Stimulated activated CD8-positive, alpha-beta memory T cell treated with anti-CD3 and anti-CD28 coated beads, Interleukin-7, amount 100 ng/mL, for 4 hours (primary cell): ENCODE results near the gene PRKN.

Source experiments
- DNase-seq, 2 donors: peaks; one replicate each; pipeline ENCODE4 v3.0.0-alpha.2; 2020; ENCODE audit warnings: low read depth in 2 of 2

PRKN gene

DNA sequence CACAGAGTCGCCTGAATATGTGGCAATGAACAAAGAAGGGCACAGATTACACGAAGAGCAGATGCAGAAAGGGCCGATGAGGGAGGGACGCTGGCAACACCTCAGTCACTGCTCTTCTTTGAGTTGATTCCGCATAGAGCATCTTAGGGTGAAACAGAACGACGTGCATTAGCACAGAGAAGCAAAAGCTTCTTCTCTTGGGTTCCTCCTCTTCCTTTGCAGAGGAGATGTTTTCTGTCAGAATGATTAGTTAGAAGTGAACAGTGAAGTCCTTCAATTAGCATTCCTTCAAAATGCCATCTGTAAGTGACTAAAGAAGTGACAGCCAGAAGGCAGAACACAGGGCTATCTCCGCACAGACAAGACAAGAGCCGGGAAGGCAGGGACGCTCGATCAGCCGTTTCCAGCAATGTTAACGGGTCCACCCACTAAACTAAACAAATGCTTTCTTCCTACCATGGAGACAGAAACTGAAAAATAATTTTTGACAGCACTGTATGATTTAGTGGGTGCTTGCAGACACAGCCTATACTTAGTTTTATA lies 1233.9 kb downstream of the PRKN start:
- DNase-seq: no peak

DNA sequence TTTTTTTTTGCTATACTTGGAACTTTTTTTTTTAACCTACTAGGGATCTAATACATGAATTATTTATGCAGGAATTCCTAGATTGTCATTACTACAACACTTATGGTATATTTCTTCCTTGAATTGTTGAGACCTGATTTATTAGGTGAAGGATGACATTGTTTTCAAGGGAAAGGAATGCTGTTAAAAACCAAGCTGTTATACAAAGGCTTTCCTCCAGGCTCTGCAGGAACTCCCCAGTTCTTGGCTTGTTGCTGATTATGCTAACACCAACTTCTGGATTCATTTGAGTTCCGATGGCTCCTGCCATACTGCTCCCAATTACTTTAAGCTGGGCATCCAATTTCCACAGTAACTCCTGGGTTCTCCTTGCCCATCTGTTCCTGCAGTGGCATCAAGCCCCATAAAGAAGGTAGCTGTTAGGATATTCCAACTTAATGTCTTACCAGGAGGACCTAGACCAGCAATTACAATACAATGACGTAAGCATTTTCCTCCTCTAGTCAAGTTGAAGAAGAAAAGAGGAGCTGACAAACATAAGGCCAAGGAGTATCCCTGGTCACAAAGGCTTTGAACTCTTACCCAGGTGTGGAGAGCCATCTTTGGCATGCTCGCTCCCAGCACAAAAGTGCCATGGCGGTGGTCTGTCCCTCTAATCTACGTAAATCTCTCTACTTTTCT lies 1237.8 kb downstream of the PRKN start:
- no peak for DNase-seq

DNA sequence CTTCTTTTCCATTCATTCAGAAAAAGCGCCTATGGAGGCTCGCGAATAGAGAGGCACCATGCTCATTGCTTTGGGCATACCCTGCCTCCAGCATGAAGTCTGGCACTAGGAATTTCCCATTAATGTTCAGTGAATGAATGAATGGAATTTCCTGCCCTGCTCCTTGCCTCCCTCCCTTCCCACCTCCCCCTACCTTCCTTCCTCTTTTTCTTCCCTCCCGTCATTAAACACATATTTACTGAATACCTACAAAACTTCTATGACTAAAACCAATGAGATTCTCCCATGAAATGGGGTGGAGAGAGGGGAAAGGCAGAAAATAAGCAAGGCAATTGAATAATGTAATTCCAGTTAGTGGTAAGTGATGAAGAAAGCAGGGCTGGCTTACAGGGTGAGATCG lies 1239.9 kb downstream of the PRKN start:
- DNase-seq: no peak

DNA sequence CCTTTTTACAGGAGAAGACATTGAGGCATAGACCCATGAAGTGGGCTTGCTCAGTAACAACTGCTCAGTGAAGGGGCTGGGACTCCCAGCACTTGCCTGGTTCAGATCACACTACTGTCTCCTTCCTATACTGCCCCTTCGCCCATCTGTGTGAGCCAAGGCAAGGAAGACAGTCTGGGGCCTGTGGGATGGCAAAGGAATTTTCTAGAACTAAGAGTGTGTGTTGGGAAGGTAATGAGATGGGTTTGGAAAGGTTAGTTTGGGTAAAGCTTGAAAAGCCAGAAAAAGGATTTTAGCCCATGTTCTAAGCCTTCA lies 1240.4 kb downstream of the PRKN start:
- no peak for DNase-seq

DNA sequence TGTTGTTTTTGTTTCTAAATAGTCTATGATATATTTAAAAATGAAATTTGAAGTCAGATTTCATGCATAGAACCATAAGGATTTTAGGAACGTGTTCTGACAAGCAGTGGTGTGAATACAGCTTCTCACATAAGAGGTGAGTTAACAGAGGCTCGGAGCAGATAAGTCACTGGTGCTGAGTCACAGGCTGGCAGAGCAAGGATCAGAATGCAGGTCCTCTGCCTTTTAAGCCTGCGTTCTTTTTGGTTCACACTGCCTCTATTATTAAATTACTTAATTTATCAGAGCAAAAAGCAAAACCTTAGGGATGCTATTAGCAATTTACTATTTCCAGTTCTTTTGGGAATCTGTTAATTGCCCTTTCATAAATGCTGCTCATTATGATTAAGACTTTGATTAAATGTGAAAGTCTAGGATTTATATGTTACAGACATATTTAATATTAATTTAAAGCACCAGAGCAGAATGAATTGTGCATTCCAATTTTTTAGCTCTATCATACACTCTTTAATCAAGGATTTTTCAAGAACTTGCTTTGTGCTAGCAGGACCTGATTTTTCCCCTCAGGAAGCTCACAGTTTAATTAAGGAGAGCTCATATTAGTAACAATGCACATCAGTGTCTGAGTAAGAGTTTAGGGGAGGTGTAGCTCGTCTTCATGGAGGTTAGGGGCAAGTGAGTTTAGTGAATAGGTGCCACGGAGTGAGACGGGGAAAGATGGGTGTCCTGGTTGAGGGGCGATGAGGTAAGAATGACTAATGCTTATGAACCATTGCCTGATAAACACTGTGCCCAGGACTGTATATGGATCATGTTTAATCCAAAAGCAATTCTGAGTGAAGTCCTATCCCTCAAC lies 1241.0 kb downstream of the PRKN start:
- no peak for DNase-seq

DNA sequence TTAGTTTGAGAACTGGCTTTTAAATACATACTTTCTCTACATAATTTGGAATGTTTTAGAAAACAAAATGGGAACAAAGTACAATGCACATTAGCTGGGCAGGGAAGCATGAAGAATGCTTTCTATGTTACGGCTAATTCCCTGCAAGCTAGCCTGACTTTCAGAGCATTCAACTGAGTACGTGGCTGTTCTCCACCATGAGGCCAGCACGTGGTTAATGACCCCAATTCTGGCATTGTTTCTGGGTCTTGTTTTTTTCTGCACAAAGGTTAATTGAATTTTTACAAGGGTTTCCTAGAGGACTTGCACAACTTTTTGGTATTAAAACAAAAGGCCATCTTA lies 1245.1 kb downstream of the PRKN start:
- DNase-seq: no peak

DNA sequence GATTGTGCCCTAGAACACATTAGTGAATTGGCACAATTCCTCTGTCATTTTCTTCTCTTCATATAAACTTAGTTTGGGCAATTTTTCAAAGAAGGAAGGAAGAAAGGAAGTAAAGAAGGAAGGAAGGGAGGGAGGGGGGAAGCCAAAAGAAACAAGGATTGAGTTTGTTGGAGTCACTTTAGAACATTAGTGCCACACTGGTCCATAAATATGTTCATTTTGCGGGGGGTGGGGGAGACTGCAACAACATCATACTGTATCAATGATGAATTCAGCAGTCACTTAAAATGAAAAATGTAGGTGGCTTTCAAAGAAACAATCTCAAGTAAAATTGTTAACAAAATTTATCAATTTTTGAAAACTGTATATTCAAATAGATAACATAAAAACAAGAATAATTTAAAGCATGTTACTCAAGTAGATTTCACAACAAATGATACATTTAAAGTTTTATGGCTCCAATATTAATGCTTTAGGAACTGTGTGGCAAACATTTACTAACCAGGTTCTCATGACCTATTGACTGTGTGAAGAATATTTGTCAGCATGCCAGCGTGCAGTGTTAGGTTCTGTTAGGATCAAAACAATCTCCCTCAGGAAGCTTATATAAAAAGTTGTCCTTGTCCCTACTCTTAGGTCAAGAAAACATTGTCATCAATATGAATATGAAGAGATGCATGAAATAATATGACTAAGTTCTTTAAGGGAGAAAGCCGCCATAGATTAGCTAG lies 1245.6 kb downstream of the PRKN start:
- no peak for DNase-seq

DNA sequence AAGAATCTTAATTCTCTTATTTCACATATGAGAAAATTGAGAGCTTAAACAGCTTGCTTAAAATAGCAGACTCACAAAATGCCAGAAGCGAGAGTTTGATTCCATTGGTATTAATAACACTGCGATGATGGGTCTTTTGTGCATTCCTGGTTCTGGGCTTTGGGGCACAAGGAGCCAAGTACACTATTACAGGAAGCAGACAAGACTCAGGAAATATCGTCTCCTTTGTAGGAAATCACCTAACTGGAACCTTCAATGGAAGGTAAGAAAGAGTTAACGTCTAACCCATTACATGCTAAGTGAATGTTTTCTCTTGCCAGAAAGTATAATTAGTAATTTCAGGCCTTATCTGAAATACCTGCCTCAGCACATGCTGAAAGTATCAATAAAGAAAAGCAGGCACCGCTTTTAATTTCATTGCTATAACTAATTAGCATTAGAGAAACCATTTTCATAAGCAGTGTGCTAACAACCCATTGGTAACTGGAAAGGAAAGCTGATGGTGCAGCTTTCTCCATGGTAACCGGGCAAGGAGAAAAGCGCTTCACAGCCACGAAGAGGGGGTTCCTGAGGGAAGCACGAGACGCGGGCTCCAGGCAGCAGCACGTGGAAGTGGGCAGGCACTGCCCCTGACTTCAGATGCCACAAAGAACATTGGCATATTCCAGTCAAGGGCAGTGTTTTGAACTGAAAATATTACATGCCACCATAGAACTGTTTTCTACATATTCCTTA lies 1247.0 kb downstream of the PRKN start:
- no peak for DNase-seq

DNA sequence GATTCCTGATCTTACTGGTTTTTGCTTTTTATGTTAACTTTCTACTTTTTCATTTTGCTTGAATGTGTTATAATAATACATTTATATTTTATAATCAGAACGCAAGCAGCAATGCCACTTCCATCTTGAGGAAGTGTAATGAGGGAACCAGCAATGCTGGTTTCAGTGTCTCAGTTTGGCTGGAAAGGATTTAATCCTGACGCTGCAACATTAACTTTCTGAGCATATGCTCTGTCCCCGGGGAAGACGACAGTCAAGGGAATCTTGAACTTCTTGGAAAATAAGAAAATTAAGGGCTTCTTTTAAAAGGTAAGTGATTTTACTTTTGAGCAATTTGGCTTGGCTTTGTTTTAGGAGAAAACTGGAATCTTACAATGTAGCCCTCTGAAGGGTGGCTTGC lies 1248.2 kb downstream of the PRKN start:
- DNase-seq: no peak

DNA sequence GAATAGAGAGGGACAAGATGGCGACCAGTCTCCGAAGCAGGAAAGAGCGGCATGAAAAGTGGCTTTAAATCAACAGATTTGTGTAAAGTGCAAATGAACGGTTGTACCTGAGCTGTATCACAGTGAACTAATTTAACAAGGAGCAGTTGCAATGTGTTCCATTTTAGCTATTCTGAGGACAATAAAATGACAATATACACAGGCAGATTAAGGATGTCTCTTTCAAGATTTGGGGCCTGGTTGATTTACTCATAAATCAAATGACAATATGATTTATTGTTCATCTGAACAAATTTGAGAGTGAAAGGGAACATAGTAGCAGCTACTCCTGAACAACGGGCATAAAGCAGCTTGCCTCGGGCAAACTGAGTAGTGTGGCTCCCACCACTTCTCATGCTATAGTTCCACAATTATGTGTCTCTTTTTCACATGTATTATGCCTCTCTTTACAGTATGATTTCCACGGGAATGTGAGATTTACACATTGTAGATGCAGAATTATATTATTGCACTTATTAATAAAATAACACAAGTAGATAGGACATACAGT lies 1249.6 kb downstream of the PRKN start:
- no peak for DNase-seq

DNA sequence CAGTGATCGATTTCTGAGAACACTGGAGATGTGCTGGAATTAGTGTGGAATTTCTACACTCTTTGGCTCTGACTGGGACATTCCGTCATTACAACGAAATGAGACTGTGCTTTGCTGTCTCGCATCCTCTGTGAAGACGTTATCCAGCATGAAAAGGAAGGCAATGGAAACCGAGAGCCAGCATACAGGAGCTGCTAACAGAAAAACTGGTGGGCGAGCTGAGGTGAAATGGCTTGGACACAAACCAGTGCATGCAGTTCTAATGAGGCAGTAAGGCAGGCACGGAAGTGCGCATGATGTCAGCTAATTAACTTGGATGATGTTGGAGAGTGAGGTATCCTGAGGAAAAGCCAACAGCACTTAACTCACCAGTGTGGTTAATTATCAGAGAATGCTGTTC lies 1250.9 kb downstream of the PRKN start:
- no peak for DNase-seq

DNA sequence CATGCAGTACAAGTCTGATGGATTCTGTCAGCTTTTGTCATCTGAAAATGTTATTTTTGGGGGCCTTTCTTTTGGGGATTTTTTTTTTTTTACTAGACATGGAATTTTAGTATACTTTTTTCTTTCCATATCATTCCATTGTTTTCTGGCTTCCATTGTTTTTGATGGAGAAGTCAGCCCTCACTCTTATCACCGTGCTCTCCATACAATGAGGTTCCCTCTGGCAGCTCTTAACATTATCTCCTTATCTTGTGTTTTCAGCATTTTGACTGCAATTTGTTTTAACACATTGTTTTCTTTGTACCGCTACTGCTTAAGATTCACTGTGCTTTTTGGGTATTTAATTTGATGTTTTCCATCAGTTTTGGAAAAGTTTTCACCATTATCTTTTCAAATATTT lies 1262.2 kb downstream of the PRKN start:
- no peak for DNase-seq

DNA sequence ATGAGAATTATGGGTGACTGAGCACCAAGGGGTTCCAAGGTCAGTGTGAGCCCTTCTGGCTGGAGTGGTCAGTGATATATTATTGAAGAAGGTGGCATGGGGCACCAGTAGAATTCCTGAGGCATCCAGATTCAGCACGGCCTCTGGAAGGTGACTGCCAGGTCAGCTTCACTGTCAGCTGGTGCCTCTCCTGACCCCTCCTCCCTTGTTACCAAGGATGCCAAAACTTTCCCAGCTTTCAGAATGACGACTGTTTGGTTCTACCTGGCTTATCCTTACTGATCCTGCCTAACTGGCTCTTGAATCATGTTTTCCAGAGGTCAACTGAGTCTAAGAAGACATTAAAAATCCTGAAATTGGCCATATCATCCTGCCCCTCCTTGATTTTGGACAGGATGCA lies 1264.5 kb downstream of the PRKN start:
- no peak for DNase-seq

DNA sequence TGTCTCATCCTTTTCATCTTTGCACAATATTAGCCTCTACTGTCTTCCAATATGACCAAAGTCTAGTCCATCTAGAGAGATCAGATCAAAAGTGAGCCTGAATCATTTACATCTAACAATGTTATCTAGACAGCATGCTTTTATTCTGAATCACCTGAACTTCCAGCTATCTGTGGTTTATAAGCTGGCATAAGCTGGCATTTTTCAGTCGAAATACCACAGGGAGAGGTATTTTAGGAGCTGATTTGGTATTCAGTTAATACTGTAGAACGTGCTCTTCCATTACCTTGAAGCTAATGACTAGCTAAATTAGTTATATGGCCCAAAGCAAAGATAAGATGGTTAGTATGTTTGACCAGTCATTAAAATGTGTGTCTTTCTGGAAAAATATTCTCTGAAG lies 1265.4 kb downstream of the PRKN start:
- DNase-seq: no peak

DNA sequence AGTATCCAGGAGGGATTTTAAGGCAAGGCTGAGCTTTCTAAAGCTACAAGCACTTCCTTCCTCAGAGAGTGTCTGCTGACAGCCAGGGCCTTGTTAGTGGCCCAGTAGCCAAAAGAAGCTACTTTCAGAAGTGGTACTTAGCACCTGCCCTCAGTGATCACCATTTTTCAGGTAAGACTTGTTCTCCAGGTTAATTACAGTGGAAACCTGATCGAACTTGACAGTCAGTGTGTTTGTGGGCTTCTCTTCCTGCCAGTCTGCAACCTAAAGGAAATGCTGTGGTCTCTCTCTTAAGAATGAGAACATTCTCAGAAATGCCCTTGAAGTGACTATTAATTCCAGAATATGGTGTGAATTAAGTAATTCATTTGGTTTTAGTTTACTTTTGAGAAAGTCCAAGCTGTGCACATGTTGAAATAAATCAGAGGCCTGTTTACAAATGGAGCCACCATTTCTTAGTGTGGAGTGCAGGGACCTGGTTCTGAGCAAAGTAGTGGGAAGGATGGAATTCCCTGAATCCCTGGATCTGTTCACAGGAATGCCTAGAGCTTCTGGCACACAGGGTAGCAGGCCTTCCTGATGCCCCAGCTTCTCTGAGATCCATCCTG lies 1268.5 kb downstream of the PRKN start:
- DNase-seq: no peak

DNA sequence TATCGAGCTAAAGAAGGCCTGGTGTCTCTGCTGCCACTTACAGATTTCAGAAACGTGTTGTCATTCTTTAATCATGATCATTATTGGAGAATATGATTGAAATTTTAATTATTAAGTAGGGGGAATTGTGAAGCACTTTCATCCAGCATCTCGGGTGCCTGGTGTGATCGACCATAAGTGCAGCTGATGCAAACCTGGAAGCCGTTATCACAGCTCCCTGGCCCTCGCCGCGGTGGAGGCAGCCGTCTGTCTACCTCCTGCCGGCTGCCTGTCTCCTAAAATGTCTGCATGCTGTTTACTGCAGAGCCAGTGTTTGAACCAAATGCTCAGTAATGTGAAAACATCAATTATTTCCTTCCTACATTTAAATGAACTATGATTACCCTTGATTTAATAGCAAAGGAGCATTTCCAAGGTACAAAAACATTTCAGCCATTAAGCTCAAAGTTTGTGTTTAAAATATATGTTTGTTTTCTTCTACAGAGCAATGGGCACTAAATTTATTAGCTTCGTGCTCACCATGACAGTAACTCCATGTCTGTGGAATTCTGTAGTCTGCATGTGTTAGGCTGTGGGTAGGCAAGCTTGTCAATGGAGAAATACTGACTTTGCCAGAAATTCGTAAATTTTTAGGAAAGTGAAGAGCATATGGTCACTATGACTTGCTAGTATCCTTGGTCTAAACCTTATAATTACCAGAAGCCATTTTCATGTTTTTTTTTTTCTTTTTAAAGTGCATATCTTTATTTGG lies 1269.2 kb downstream of the PRKN start:
- no peak for DNase-seq

DNA sequence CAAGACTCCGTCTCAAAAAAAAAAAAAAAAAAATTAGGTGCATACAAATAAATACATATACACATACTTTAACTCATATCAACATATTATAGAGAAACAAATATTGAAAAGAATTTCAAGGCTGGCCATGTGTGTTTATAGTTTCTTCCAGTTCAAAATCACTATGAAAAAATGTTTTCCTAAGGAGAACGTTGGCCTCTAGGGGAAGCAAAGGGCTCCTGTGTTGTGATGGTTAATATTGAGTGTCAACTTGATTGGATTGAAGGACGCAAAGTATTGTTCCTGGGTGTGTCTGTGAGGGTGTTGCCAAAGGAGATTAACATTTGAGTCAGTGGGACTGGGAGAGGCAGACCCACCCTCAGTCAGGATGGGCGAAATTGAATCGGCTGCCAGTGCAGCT lies 1271.7 kb downstream of the PRKN start:
- no peak for DNase-seq

DNA sequence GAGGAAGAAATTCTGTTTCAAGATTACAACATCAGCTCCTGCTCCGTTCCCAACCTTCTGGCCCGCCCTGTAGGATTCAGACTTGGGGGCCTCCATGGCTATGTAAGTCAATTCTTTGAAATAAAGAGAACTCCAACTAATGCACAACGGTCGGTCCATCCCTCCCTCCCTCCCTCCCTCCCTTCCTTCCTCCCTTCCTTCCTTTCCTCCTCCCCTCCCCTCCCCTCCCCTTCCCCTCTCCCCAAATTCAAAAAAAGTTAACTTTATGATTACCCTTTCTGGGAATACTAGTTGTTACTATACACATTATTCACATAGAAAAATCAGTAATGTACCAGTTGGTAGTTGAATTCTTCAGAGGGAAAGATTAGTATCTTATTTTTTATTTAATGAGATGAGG lies 1274.0 kb downstream of the PRKN start:
- DNase-seq: no peak

DNA sequence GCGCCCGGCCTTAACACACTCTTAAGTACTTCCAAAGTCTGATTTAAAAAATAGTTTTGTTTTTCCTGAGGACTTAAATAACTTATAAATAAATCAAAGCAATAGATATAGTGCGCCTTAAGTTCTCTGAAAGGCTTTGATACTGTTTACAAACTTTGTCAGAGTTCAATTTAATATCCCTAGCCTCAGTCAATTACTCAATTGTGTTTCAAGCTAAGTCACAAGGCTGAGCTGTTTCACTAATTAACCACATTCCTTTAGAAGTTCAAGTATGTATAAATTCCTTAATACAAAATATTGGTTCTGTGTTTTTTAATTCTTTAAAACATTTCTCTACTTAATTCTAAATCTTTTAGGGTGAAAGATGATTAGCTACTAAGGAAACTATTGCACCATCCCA lies 1275.3 kb downstream of the PRKN start:
- DNase-seq: no peak

DNA sequence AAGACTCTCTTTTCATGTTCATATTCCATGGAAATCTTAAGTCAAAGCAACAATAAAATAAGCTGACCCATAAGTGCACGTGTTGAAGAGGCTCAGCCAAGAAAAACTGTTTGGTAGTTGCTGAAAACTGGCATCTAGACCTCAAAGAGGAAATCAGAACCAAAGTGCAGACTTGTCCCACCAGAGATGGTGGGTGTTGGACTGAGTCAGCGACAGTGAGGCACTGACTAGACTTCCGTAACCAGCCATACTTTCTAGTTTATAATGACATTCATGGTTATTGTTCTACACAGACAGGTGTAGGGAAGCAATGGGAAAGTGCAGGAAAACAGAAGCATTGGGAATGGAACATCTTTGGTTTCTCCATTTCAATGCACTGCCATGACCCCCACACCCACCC lies 1278.0 kb downstream of the PRKN start:
- DNase-seq: no peak

DNA sequence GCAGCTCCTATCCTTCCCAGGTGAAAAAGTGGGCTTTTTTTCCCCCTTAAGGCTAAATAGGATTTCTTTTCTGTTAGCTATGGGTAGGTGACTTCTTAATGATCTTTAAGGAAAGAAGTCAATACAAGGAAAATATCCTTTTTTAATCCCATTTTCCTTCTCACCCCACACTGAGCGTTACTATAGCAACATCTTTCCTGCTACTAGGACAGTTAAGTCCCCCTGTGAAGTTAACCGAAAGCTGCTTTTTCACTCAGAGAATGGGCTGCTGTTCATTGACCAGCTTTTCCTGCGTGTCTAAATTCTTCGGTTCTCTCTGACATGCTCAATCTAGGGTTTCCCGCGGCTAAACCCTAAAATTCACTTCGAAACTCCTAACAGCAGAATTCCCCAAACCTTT lies 1280.6 kb downstream of the PRKN start:
- no peak for DNase-seq
